NT2/D1 (cell line): Measurements from ENCODE around the gene POLDIP3.
"Not testable (repeated sequence)": the region's sequence is repeated elsewhere in the genome, so short reads cannot be mapped to it uniquely, and the experiment has no call there.

Experiments
- YY1 ChIP-seq: IDR thresholded peaks from 2 replicates; pipeline ENCODE4 v1.6.1; 2011; ENCODE audit not compliant: insufficient read length, insufficient read depth
- ZNF274 ChIP-seq: IDR thresholded peaks from 2 replicates; pipeline ENCODE4 v1.6.1; 2011; ENCODE audit warnings: mild to moderate bottlenecking, low read depth, low read length

DNA sequence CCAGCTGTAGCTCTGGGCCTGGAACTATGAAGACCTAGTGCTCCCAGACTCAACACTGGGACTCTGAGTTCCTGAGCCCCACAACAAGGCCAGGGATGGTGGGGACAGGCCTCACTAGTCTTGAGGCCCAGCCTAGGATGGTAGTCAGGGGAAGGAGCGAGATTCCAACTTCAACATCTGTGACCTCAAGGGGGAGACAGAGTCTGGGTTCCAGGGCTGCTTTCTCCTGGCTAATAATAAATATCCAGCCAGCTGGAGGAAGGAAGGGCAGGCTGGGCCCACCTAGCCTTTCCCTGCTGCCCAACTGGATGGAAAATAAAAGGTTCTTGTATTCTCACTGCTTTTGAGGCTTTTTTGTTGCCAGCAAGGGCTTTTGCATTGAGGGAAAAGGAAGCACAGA is 40.6 kb downstream of the POLDIP3 start:
- TF ChIP-seq ZNF274, YY1: not testable (repeated sequence)
